HG03025 (cell line): ENCODE data around the gene YBX3.
"Not testable (repeated sequence)": the region's sequence is repeated elsewhere in the genome, so short reads cannot be mapped to it uniquely, and the experiment has no call there.

Experiments used
- ATAC-seq: cut with Tn5 transposase; IDR thresholded peaks from one replicate; pipeline ENCODE4 v1.9.1; 2021; ENCODE audit warnings: mild to moderate bottlenecking, moderate library complexity; ENCODE audit not compliant: unreplicated experiment, low FRiP score

Gene YBX3

DNA sequence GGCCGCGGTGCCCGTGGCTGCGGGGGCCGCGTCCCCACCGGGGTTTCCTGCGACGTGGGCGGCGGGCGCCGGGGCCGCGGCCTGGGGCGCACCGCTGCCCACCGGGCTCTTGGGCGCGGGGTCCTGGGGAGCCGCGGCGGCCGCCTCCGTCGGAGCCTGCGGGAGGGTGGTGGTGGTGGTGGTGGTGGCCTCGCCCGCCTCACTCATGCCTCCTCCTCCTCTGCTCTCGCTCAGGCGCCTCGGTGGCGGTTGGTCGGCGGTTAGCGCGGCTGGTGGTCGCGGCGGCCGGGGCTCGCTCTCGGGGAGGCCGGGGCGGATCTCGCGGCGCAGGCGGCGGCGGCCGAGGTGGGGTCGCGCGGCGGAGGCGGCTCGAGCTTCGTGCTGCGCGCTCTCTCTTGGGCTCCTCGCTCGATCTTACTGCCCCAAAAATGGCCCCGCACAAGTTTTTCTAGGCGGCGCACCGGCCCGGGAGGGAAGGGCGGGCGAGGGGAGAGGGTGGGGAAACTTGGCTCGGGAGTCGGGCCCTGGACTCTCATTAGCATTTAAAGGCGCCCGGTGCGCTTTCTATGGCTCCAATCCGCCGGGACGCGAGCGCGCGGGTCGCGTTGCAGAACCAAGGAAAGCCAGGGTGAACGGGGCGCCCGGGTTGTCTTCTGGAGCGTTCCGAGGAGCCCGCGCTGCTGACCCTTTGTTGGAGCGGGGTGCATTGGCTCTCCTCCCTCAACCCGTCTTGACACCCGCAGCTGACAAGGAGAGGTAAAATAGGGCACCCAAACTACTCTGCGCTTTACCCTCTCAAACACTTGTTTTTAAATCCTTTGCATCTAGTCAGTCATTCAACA lies at the start of gene YBX3:
Gene YBX3, minus strand, starts transcription at position 419 of the 842 bp plus-strand sequence. Its CDS starts 212 bp downstream, at position 207.
- peak; percentile 63 for ATAC-seq

GRCh38 chr12:10771132-10771733 lies 48.1 kb upstream of the YBX3 start:
- no peak for ATAC-seq

DNA sequence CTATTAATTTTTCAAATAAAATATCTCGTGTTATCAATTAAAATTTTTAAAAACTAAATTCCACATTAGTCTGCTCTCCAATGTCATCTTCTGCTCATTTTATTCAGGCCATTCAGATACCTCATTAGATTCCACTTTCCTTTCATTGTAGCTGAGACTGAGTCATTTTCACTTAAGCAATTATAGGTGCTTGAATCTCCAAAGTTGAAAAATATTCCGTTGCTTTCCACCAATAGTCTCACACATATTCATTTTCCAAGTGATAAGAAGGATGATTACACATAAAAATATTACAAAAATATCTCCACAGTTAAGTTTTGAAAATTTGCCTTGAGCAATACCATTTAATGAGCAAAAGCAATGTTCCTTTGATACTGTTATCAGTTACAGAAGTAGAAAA lies 36.5 kb upstream of the YBX3 start:
- ATAC-seq: no peak

DNA sequence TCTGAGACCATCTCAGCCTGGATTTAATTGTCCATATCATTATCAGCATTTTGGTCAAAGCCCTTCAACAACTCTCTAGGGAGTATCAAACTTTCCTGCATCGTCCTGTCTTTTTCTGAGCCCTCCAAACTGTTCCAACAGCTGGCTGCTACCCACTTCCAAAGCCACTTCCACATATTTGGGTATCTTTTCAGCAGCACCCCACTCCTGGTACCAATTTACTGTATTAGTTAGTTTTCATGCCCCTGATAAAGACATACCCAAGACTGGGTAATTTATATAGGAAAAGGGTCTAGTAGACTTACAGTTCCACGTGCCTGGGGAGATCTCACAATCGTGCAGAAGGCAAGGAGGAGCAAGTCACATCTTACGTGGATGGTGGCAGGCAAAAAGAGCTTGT lies 33.1 kb upstream of the YBX3 start:
- ATAC-seq: no peak

GRCh38 chr12:10753059-10753458 lies 29.9 kb upstream of the YBX3 start:
- ATAC-seq: no peak

DNA sequence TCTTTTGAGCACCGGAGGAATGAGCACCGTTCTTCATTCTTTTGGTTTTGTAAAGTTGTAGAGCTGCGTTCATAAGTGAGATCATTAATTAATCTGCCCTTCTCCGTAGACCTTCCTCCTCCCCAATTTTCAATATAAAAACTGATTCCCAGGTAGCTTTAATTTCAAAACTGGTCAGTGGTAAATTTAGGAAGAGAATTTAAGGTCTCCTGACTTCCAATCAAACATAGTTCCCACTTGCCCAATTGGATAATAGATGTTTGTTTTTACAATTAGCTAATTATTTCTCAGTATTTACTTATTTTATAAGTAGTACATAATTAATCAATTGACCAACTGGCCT lies 27.2 kb upstream of the YBX3 start:
- ATAC-seq: no peak

DNA sequence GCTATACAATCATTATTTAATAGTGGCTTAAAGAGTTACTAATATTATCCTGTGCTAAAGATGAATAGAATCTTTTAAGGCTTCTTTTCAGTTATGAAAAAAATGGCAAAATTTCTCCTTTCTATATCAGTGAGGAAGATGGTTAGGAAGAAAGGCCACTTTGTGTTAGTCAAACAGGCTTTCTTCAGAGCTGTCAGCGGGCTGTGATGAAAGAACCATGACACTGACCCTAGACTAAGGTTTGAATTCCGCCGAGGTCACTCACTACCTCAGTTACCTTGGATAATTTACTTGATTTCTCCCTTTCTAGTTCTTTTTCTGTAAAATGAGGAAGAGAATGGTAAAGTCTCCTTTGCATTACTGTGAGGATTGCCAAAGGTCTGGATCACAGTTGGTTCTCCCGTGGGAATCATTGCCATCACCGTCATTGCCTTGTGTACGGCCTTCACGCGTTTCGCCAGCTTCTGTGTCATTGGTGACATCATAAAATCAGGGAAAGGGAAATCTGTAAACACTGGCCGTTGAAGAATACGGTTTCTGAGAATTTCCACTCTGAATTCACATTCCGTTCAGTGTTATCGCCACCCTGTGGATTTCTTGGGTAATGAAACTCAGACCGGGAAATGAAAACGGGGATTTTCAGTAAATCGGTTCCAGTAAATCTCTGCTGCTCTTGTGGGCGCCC lies 26.7 kb upstream of the YBX3 start:
- peak; percentile 87 for ATAC-seq

DNA sequence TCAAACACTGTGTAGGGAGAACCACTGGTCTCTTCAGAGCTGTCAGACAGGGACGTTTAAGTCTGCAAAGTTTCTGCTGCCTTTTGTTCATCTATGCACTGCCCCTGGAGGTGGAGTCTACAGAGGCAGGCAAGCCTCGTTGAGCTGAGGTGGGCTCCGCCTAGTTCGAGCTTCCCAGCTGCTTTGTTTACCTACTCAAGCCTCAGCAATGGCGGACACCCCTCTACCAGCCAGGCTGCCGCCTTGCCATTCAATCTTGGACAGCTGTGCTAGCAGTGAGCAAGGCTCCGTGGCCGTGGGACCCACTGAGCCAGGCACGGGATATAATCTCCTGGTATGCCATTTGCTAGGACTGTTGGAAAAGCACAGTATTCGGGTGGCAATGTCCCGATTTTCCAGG lies 24.6 kb upstream of the YBX3 start:
- no peak for ATAC-seq

- not testable (repeated sequence) for ATAC-seq
These were observed 20.3 kb upstream of the YBX3 start for GRCh38 chr12:10743420-10743819.

GRCh38 chr12:10741845-10742244 lies 18.7 kb upstream of the YBX3 start:
- no peak for ATAC-seq

GRCh38 chr12:10740182-10740581 lies 17.1 kb upstream of the YBX3 start:
- no peak for ATAC-seq

DNA sequence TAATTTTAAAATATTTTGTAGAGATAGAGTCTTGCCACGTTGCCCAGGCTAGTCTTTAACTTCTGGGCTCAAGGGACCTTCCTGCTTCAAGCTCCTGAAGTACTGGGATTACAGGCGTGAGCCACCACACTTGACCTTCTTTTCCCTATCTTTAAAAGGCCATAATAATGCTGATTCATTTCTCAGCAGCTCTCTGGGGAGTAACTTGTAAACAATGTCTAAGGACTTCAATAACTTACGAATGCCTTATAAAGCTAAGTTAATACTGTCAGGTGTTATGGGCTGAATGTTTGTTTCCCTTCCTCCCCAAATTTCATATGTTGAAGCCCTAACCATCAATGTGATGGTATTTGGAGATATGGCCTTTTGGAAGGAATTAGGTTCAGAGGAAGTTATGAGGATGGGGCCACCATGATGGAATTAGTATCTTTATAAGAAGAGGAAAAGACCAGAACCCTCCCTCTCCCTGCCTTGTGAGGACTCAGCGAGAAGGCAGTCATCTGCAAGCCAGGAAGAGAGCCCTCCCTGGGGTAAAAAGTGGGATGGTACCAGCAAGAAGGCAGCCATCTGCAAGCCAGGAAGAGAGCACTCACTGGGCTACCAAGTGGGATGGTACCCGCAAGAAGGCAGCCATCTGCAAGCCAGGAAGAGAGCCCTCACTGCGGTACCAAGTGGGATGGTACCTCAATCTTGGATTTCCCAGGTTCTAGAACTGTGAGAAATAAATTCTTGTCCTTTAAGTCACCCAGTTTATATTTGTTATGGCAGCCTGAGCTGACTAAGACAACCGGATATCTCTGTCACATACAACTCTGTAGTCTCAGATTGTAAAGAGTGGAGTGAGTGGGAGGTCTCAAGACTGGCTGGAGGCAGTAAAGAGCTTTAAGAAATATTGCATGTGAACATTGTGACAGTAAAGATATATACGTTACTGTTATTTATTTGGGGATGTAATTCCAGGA lies 16.3 kb upstream of the YBX3 start:
- no peak for ATAC-seq

GRCh38 chr12:10737249-10737648 lies 14.1 kb upstream of the YBX3 start:
- ATAC-seq: no peak

DNA sequence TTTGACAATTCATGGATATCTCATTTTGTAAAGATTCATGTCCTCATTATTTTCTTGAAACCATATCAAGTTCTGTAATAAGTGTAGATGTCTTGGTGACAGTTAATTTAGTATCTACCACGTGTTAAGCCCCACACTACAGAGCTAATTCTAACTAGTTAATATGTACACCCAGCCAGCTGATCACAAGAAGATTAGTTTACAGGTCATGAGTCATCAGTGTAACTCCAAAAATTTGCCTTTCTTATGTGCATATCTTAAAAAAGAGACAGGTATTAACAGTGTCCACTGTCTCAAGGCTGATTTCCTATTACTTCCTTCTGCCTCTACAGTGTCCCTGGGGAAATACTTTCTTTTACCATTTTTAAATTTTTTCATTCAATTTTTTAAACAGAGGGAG lies 13.3 kb upstream of the YBX3 start:
- no peak for ATAC-seq

- no peak for ATAC-seq
These were observed 12.3 kb upstream of the YBX3 start for GRCh38 chr12:10735428-10735827.

- no peak for ATAC-seq
These were observed 9.4 kb upstream of the YBX3 start for GRCh38 chr12:10732549-10732948.

- ATAC-seq: no peak
These were observed 8.9 kb upstream of the YBX3 start for GRCh38 chr12:10732066-10732465.

- ATAC-seq: no peak
These were observed 7.4 kb upstream of the YBX3 start for GRCh38 chr12:10730559-10730958.

GRCh38 chr12:10728091-10728490 lies 5.0 kb upstream of the YBX3 start:
- ATAC-seq: no peak

DNA sequence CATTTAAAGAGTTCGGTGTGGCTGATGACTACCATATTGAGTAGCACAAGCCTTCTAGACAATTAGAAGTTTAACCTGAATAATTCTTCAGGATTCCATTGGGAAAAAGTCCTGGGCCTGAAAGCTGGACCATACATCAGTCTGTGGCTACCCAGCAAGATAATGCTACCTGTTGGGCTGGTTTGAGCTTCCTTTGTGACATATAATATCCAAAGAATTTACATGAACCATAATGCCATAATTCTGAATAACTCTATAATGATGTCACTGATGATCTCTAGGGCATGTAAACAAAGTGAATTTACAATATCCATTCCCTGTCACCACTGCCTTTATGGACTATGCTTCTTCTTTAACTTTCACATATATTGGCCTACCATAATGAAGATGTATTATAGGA lies 3.8 kb upstream of the YBX3 start:
- ATAC-seq: no peak

DNA sequence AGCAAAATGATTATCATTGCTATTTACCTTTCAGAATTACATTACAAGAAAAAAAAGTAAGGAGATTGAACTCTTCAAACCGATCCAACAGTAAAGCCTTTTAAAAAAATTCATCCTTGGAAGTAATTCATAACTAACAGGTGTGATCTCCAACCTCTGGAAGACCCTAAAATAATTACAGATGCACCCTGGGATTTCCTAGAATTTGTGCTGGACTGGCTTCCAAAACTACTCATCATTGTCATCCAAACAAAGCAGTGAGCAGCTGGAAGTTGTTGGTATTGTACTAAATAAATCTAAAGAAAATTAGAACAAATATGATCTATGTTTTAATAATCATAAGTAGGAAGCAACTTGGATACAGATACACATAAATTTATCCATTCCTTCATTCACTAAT lies 1.9 kb upstream of the YBX3 start:
- no peak for ATAC-seq
